Measurements from ENCODE around the gene ABCG1. TPM values are rescaled to one million over a fixed set of nuclear protein-coding genes. Genes with fewer than 3 reads are reported as not detected.

ABCG1 gene
- total RNA-seq, 2 experiments from 2014 or later: 11.6 to 16.3 TPM

Other genes with a start within 250 kb of the ABCG1 start
- gene ZBTB21, start 208.8 kb upstream of the ABCG1 start, total RNA-seq: 10 to 100 TPM; 30.7 to 32.9 TPM
- not detected for gene UMODL1, start 147.8 kb upstream of the ABCG1 start, total RNA-seq
- gene TFF3, start 96.3 kb downstream of the ABCG1 start, total RNA-seq: not detected
- not detected for gene TFF2, start 131.9 kb downstream of the ABCG1 start, total RNA-seq
- not detected for gene TFF1, start 147.4 kb downstream of the ABCG1 start, total RNA-seq
- 100 to 1,000 TPM in 1 of 2 experiments, 10 to 100 TPM in 1; 99.1 to 113 TPM for gene TMPRSS3, start 176.9 kb downstream of the ABCG1 start, total RNA-seq
- 10 to 100 TPM; 37.3 to 39.0 TPM for gene UBASH3A, start 184.8 kb downstream of the ABCG1 start, total RNA-seq

Data from activated CD4-positive, alpha-beta T cell treated with anti-CD3 and anti-CD28 coated beads for 36 hours (primary cell).